Stimulated activated CD4-positive, alpha-beta T cell treated with anti-CD3 and anti-CD28 coated beads, Interleukin-1b, Interleukin-23, amount 100 ng/mL, for 4 hours (primary cell): ENCODE measurements around the gene LRP1B.
"Not testable (repeated sequence)": the region's sequence is repeated elsewhere in the genome, so short reads cannot be mapped to it uniquely, and the experiment has no call there.

Source experiments
- DNase-seq, 2 donors: peaks; one replicate each; pipeline ENCODE4 v3.0.0-alpha.2; 2020; ENCODE audit warnings: low read depth in 2 of 2

LRP1B gene

GRCh38 chr2:140714586-140714985 is 1416.2 kb downstream of the LRP1B start:
- no peak for DNase-seq

GRCh38 chr2:140711867-140712266 is 1418.9 kb downstream of the LRP1B start:
- DNase-seq, result no peak

- no peak for DNase-seq
Observed at GRCh38 chr2:140701726-140702125, 1429.1 kb downstream of the LRP1B start.

- no peak for DNase-seq
Observed at GRCh38 chr2:140698636-140699035, 1432.2 kb downstream of the LRP1B start.

- DNase-seq, result no peak
Observed at GRCh38 chr2:140696449-140696848, 1434.4 kb downstream of the LRP1B start.

- no peak for DNase-seq
Observed at GRCh38 chr2:140695155-140695554, 1435.7 kb downstream of the LRP1B start.

- no peak for DNase-seq
Observed at GRCh38 chr2:140687825-140688224, 1443.0 kb downstream of the LRP1B start.

GRCh38 chr2:140683658-140684057 is 1447.2 kb downstream of the LRP1B start:
- no peak for DNase-seq

- no peak for DNase-seq
Observed at GRCh38 chr2:140680862-140681261, 1450.0 kb downstream of the LRP1B start.

GRCh38 chr2:140679752-140680151 is 1451.1 kb downstream of the LRP1B start:
- DNase-seq, result no peak

- DNase-seq, result no peak
Observed at GRCh38 chr2:140669911-140670310, 1460.9 kb downstream of the LRP1B start.

- DNase-seq, result no peak
Observed at GRCh38 chr2:140667203-140667602, 1463.6 kb downstream of the LRP1B start.

GRCh38 chr2:140662504-140662903 is 1468.3 kb downstream of the LRP1B start:
- no peak for DNase-seq

GRCh38 chr2:140658760-140659692 is 1471.8 kb downstream of the LRP1B start:
- DNase-seq, result no peak

GRCh38 chr2:140657657-140658056 is 1473.2 kb downstream of the LRP1B start:
- DNase-seq, result no peak

GRCh38 chr2:140654565-140654964 is 1476.3 kb downstream of the LRP1B start:
- DNase-seq, result no peak

GRCh38 chr2:140650825-140651224 is 1480.0 kb downstream of the LRP1B start:
- no peak for DNase-seq

GRCh38 chr2:140650134-140650533 is 1480.7 kb downstream of the LRP1B start:
- DNase-seq, result not testable (repeated sequence)

GRCh38 chr2:140648393-140648792 is 1482.4 kb downstream of the LRP1B start:
- DNase-seq, result no peak

GRCh38 chr2:140643761-140644187 is 1487.0 kb downstream of the LRP1B start:
- DNase-seq, result no peak

- no peak for DNase-seq
Observed at GRCh38 chr2:140641163-140641562, 1489.7 kb downstream of the LRP1B start.

- no peak for DNase-seq
Observed at GRCh38 chr2:140639628-140640027, 1491.2 kb downstream of the LRP1B start.

- DNase-seq, result no peak
Observed at GRCh38 chr2:140630557-140630956, 1500.3 kb downstream of the LRP1B start.

GRCh38 chr2:140627885-140628284 is 1502.9 kb downstream of the LRP1B start:
- DNase-seq, result no peak
